ENCODE measurements around the gene TRAF3IP1. TPM values are rescaled to one million over a fixed set of nuclear protein-coding genes. Genes with fewer than 3 reads are reported as not detected.
"Not testable (repeated sequence)": the region's sequence is repeated elsewhere in the genome, so short reads cannot be mapped to it uniquely, and the experiment has no call there.

TRAF3IP1 gene
- total RNA-seq, 2 donors from 2014 or later: 16.2 to 18.5 TPM

DNA sequence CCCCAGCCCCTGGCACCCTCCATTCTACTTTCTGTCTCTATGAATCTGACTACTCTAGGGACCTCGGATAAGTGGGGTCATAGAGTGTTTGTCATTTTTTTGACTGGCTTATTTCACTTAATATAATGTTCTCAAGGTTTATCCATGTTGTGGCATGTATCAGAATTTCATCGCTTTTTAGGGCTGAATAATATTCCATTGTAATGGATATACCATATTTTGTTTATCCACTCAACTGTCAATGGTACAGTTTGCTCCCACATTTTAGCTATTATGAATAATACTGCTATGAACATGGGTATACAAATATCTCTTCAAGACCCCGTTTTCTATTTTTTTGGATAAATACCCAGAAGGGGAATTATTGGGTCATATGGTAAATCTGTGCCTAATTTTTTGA, 7.4 kb downstream of the TRAF3IP1 start:
- TF ChIP-seq, protein P1, sequence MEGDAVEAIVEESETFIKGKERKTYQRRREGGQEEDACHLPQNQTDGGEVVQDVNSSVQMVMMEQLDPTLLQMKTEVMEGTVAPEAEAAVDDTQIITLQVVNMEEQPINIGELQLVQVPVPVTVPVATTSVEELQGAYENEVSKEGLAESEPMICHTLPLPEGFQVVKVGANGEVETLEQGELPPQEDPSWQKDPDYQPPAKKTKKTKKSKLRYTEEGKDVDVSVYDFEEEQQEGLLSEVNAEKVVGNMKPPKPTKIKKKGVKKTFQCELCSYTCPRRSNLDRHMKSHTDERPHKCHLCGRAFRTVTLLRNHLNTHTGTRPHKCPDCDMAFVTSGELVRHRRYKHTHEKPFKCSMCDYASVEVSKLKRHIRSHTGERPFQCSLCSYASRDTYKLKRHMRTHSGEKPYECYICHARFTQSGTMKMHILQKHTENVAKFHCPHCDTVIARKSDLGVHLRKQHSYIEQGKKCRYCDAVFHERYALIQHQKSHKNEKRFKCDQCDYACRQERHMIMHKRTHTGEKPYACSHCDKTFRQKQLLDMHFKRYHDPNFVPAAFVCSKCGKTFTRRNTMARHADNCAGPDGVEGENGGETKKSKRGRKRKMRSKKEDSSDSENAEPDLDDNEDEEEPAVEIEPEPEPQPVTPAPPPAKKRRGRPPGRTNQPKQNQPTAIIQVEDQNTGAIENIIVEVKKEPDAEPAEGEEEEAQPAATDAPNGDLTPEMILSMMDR (IDR thresholded peaks at IDR 0.05): no peak
- H3K4me3 ChIP-seq: no peak overlapping the region
- H3K27ac ChIP-seq: no peak overlapping the region
- no peak overlapping the region for H3K9ac ChIP-seq (ENCODE audit: low read depth in 2 of 2, low read length in 2 of 2)
- H3K27me3 ChIP-seq: no peaks in the 10 kb centered on the region
- intact Hi-C loops (cut with DNase I): no loop called here
- H3K36me3 ChIP-seq: no peaks in the 10 kb centered on the region
- DNase-seq: no peak
- H3K4me1 ChIP-seq: no peaks in the 10 kb centered on the region
- H3K9me3 ChIP-seq: no peaks in the 10 kb centered on the region

- Histone ChIP-seq H3K36me3 (no peaks in the 10 kb centered on the region), H3K9me3 (no peaks in the 10 kb centered on the region), H3K27ac (no peak overlapping the region), H3K4me1 (no peaks in the 10 kb centered on the region), H3K4me3 (no peak overlapping the region), H3K9ac (ENCODE audit: low read depth in 2 of 2, low read length in 2 of 2) (no peak overlapping the region), H3K27me3 (no peaks in the 10 kb centered on the region)
- DNase-seq: no peak
- TF ChIP-seq, protein P1 (IDR thresholded peaks at IDR 0.05): no peak
- intact Hi-C loops (cut with DNase I): no loop called here
Measured at GRCh38 chr2:238330391-238330790, 10.1 kb downstream of the TRAF3IP1 start.

DNA sequence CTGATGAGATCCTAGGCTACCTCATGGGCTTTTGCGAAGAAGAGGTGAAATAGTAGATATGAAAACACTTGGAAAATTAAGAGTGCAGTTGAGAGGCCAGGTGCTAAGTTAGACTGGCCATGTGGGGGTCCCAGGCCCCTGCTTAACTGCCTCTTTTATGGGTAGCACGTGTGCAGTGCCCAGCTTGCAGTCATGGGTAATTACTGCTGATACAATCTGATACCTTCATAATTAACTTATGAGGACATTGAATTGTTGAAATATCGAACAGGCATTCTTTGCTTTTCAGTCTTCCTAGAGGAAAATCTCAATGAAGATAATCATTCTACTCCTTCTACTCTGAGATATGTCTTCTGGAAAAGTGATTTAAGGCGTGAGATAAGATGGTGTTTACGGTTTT, 11.6 kb downstream of the TRAF3IP1 start:
- intact Hi-C loops (cut with DNase I): no loop called here
- H3K36me3 ChIP-seq: no peaks in the 10 kb centered on the region
- DNase-seq: no peak

DNA sequence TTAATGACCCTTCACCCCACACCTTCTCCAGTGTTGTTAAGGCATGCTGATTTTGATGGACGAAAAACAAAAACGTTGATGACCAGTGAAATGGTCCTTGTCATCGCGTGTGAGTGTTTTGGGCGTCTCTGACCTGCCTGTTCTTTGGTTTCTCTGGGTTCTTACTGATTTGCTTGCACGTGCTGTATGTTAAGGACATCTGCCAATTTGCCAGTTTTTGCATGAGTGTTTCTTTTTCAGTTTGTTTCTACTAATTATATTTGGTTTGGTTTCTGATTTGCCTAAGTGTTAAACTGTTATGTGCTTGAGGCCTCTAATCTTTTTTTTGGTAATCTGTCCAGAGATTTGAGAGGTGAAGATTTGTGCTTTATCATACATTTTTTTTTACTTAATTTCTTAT, 14.6 kb downstream of the TRAF3IP1 start:
- Histone ChIP-seq H3K27me3 (no peaks in the 10 kb centered on the region), H3K4me3 (no peak overlapping the region), H3K36me3 (no peaks in the 10 kb centered on the region), H3K4me1 (no peaks in the 10 kb centered on the region), H3K9me3 (no peaks in the 10 kb centered on the region), H3K27ac (no peak overlapping the region), H3K9ac (ENCODE audit: low read depth in 2 of 2, low read length in 2 of 2) (no peak overlapping the region)
- TF ChIP-seq, protein P1 (IDR thresholded peaks at IDR 0.05): no peak
- DNase-seq: no peak
- intact Hi-C loops (cut with DNase I): loop anchor here (5.0 kb wide), 1 partner anchor 78 kb away; no protein-coding TSS in a partner anchor

More for the DNA sequence above, 11.6 kb downstream of the TRAF3IP1 start:
- Histone ChIP-seq H3K27me3 (no peaks in the 10 kb centered on the region), H3K4me3 (no peak overlapping the region), H3K9ac (ENCODE audit: low read depth in 2 of 2, low read length in 2 of 2) (no peak overlapping the region), H3K27ac (no peak overlapping the region), H3K4me1 (no peaks in the 10 kb centered on the region), H3K9me3 (no peaks in the 10 kb centered on the region)
- TF ChIP-seq, protein P1 (IDR thresholded peaks at IDR 0.05): no peak

GRCh38 chr2:238335591-238335990, 15.3 kb downstream of the TRAF3IP1 start:
- H3K27me3 ChIP-seq; H3K36me3 ChIP-seq; H3K4me1 ChIP-seq; H3K9me3 ChIP-seq; H3K27ac ChIP-seq; H3K9ac ChIP-seq (ENCODE audit: low read depth in 2 of 2, low read length in 2 of 2); DNase-seq; H3K4me3 ChIP-seq: not testable (repeated sequence)
- intact Hi-C loops (cut with DNase I): loop anchor here (5.0 kb wide), 1 partner anchor 78 kb away; no protein-coding TSS in a partner anchor

DNA sequence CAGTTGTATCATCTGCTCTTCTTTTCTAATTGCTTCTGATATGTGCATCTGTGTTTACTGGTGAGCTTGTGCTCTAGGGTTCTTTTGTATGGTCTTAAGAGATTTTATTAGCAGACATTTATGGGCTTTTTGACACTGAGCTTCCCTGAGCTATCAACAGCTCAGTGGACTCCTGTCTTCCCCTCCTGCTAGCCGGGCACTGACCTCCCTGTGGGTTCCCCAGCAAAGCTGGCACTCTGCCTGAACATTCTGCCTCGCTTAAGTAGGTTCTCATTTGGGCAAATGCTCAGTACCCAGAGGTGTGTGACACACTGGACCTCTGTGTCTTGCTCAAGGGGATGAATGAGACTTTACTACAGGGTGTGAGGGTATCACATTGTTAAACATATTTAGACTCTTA, 15.8 kb downstream of the TRAF3IP1 start:
- Histone ChIP-seq H3K27ac (no peak overlapping the region), H3K27me3 (no peaks in the 10 kb centered on the region), H3K4me3 (no peak overlapping the region), H3K9ac (ENCODE audit: low read depth in 2 of 2, low read length in 2 of 2) (no peak overlapping the region), H3K4me1 (no peaks in the 10 kb centered on the region), H3K36me3 (no peaks in the 10 kb centered on the region), H3K9me3 (no peaks in the 10 kb centered on the region)
- no peak for DNase-seq
- intact Hi-C loops (cut with DNase I): loop anchor here (5.0 kb wide), 1 partner anchor 79 kb away; no protein-coding TSS in a partner anchor
- TF ChIP-seq, protein P1 (IDR thresholded peaks at IDR 0.05): no peak

Data from colonic mucosa (tissue), 4 donors.